GM19463 (cell line): ENCODE results near the gene FHIP1B.

ENCODE experiments used
- ATAC-seq: cut with Tn5 transposase; IDR thresholded peaks from one replicate; pipeline ENCODE4 v1.9.1; 2021; ENCODE audit warnings: mild to moderate bottlenecking, moderate library complexity; ENCODE audit not compliant: unreplicated experiment

Gene FHIP1B

DNA sequence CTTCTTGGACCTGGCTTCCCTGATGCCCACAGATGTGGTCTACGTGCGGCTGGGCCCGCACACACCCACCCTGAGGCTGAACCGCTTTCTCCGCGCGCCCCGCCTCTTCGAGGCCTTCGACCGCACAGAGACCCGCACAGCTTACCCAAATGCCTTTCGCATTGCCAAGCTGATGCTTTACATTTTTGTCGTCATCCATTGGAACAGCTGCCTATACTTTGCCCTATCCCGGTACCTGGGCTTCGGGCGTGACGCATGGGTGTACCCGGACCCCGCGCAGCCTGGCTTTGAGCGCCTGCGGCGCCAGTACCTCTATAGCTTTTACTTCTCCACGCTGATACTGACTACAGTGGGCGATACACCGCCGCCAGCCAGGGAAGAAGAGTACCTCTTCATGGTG is 5.7 kb upstream of the FHIP1B start:
- ATAC-seq: no peak

DNA sequence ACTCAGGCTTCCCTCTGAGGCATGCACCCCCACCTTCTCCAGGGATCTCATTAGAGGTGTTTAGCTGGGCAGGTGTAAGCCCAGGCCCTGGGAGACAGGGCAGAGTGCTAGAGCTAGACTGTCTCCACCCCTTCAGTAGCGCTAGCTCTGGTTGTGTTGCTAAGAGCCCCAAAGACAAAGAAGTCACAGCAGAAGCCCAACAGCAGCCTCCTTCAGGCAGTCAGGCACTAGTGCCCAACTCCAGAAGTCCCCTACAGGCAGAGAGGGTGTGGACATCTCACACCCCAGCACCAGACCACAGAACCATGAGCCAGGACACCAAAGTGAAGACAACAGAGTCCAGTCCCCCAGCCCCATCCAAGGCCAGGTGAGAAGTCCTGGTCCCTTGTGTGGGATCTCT is 4.5 kb upstream of the FHIP1B start, which contains the start of gene CNGA4:
Gene CNGA4 (plus strand): TSS at position 188 of the 400 bp plus-strand sequence. CDS start 118 bp downstream, at position 306.
- no peak for ATAC-seq

GRCh38 chr11:6237761-6238302 is 3.4 kb upstream of the FHIP1B start:
- no peak for ATAC-seq

DNA sequence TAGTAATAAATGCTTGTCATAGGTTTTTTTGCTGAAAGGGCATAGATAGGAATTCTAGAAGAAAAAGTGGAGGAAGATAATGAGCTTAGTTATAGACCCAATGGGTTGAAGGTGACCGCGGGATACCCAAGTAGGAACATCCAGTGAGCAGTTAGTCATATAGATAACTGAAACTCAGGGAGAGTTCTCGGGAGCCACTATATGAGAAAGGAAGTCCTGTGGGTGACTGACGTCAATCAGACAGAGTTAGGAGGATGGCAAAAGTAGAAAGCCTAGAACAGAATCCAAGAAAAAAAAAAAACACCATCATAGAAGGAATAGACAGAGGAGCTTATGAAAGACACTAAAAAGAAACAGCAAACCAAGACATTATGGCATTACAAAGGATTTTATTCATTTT is 2.8 kb upstream of the FHIP1B start:
- ATAC-seq: no peak

DNA sequence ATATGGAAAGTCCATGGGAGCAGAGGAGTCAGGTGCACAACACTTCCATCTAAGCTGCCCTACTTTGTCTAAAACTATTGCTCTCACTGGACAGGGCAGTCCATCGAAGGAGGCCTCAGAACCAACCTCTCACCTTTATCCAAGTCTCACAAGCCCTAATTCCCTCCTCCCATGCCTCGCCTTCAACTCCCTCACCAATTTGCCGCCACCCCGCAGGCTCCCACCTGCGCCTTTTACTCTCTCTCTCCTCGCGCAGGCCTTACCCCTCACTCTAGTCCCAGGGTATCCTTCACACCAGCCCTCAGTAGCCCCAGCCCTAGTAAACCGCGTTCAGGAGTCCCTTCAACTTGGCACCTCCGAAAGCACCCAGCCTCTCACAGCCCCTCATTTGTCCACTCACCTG is 451 bp downstream of the FHIP1B start:
- ATAC-seq: no peak

GRCh38 chr11:6232899-6233298 is 1.5 kb downstream of the FHIP1B start:
- no peak for ATAC-seq

GRCh38 chr11:6229911-6230310 is 4.5 kb downstream of the FHIP1B start:
- ATAC-seq: no peak

- ATAC-seq: no peak
Observed at GRCh38 chr11:6228520-6228919, 5.9 kb downstream of the FHIP1B start.

DNA sequence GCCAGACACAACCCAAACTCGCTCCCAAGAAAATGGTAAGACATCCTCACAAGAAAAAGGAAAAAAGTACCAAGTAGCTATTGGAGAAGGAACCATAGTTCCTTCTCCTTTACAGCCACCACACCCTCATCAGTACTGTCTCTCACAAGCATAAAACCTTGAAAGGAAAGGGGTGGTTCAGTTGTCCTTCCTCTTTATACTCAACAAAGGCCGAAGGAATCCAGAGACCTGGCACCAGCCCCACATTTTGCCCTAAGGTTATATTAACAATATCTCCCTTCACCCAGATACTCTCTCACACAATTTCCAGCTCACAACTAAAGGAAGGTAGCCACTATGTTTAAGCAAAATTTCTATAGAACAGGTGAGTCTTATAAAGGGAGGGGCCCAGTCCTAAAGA is 8.5 kb downstream of the FHIP1B start:
- ATAC-seq: no peak

DNA sequence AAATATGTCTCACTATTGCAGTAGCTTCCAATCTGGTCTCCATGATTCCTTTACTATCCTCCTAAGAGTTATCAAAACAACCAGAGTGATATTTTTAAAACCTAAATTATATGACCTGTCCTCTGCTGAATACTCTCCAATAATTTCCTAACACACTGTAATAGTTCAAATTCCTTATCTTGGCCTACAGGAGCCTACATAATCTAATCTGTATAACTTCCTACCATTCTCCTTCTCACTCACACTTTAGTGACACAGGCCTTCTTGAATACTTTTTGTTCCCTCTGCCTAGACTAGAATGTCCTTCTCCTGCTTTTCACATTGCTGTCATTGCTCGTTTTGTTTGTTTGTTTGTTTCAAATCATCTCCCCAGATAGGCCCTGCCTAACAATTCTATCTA is 9.4 kb downstream of the FHIP1B start:
- ATAC-seq: no peak

- no peak for ATAC-seq
Observed at GRCh38 chr11:6224421-6224820, 10.0 kb downstream of the FHIP1B start.

- ATAC-seq: no peak
Observed at GRCh38 chr11:6223854-6224253, 10.6 kb downstream of the FHIP1B start.

DNA sequence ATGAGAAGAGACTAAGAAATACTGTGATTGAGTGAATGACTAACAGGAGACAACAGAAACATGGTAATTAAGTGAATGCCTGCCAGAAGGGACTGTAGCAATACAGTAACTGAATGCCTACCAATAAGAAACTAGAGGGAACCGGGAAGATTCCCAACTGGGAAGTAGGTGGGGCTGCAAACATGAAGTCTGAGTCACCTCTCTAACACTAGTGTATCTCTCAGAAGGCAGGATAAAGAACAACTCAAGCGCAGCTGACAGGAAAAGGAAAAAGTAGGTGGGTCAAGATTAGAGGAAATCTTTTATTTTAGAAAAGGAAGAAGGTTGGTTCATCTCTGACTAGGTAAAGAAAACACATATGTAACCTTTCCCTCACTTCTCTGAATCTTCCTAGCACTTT is 15.1 kb downstream of the FHIP1B start:
- no peak for ATAC-seq

GRCh38 chr11:6217722-6218121 is 16.7 kb downstream of the FHIP1B start:
- ATAC-seq: no peak

- ATAC-seq: no peak
Observed at GRCh38 chr11:6216501-6216900, 17.9 kb downstream of the FHIP1B start.

GRCh38 chr11:6214530-6214929 is 19.9 kb downstream of the FHIP1B start:
- ATAC-seq: no peak

DNA sequence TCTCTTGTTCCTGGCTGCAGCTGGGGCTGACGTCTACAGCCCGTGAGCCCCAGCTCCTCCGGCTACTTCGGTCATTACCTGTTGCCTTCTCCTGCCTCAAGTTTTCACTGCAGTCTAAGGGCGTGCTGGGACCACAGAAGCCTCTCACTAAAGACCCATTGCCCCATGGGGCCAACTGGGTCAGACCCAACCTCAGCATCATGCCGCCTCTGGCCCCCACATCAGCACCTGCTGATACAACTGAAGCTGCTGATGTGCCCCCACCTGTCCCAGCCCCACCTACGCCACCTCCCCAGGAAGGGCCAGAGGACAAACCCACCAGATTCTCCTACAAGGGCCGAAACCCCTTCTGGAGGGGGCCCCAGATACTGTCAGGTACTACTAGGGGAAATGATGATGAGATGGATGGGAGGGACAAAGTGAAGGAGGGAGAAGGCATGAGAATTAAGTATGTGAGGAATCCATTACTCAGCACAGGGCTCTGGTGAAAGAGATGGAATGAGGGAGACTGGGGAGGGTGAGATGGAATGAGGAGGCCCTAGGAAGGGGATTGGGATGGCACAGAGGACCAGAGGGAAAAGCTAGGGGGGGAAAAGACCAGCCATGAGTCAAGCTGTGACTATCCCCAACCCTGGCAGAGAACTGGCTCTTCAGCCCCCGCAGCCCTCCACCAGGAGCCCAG is 24.0 kb downstream of the FHIP1B start:
- no peak for ATAC-seq

- no peak for ATAC-seq
Observed at GRCh38 chr11:6209801-6210200, 24.6 kb downstream of the FHIP1B start.

DNA sequence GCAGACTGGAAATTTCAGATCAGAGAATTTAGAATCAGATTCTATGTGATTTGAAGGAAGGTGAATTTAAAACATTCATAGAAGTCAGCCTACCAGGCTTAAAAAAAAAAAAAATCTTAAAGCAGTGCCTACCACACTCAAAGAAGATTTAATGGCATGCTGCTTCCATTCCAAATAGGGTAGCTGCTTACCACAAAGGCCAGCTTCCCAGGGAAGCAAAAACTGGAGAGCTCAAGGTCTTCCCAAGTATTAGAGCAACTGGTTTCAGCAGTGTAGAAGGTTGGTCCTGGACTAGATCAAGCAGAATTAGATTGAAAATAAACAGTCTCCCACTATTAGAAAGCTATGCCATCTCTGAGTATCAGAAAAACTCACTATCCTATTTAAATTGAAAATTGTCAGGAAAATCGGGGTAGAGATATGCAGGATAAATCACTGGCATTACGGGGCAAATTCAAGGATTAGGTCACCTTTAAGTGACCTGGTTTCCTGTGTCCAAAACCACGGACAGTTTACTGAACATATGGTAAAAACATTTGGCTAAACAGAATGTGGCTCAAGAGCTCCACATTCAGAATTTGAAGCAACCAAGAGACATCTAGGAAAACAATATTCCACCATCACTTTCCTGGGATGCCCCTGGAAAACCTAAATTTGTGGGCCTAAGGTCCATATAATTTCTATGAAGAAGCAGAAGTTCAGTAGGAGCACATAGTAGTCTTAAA is 27.8 kb downstream of the FHIP1B start:
- no peak for ATAC-seq

GRCh38 chr11:6205366-6205765 is 29.1 kb downstream of the FHIP1B start, which contains the start of gene C11orf42:
C11orf42 (plus strand) TSS chr11:6205557; CDS start chr11:6205616, 59 bp downstream.
- no peak for ATAC-seq

- no peak for ATAC-seq
Observed at GRCh38 chr11:6204706-6205105, 29.7 kb downstream of the FHIP1B start.

DNA sequence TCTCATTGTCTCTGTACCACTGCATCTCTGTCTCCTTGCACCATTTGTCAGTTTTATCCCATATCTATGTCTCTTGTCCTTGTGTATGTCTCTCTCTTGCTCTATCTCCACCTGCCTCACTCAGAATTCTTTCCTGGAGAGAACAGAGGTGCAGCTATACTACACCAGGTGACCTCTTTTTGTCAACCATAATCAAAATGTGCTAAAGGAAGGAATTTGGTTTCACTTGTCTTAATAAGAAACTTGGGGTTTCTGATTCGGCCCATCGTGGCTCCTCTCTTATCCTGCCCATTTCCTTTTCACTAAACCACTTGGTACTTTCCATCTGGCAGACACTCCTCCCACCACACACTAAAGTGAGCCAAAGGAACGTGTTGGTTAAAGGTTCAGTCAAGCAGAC is 31.1 kb downstream of the FHIP1B start:
- peak; percentile 87 for ATAC-seq
